Body of pancreas (tissue), 4 donors: ENCODE data around the gene UGGT2.

Source experiments
- CTCF ChIP-seq, 7 experiments: fragments of 450-650 bp in 4 of 7; fragments of 200-600 bp in 3 of 7; sonication (generic) in 3 of 7; IDR thresholded peaks; one replicate each; pipeline ENCODE4 v1.5.1; 2016 to 2019; ENCODE audit warnings: antibody characterized with exemption in 7 of 7
- POLR2A ChIP-seq, 3 donors: fragments of 450-650 bp; IDR thresholded peaks; one replicate each; pipeline ENCODE4 v1.6.1; 2016; ENCODE audit warnings: antibody characterized with exemption in 3 of 3, mild to moderate bottlenecking in 2 of 3

DNA sequence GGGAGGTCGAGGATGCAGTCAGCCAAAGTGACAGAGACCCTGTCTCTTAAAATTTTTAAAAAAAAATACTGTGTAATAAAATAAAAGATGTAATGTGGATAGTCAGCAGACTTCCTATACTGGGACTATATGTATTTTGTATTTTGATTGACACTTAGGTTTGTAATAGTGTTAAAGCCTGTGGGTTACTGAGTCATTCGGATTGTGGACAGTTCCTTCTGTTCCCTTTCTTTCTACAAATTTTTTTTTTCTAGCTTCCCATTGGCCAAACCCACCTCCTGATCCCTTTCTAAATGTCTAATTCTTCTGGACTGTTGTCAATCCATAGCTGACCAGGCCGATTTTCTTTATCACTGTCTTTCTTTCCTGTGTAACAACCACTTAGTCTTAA lies 268.3 kb downstream of the UGGT2 start:
- no peak for TF ChIP-seq CTCF (IDR thresholded peaks at IDR 0.05)
- no peak for TF ChIP-seq POLR2A (IDR thresholded peaks at IDR 0.05)
